K562 (cell line): ENCODE data around the gene MAP4K5. TPM values are rescaled to one million over a fixed set of nuclear protein-coding genes. Genes with fewer than 3 reads are reported as not detected.

Experiments
- ATAC-seq: fragments of 200-7000 bp; cut with Tn5 transposase; 3 replicates; pipeline ENCODE4 v1.9.1; 2020; ENCODE audit warnings: moderate library complexity
- BruUV-seq: library from RNA; stranded (reverse); fragments of 400-500 nt; replicated peaks from 2 replicates; lab custom pipeline; 2021; lab: Mats Ljungman, UMichigan
- CTCF ChIA-PET: fragments of 300-600 bp; formaldehyde crosslinking; extraction: SDS; loops from one replicate; lab custom pipeline; 2021; ENCODE audit warnings: low intra/inter-chr PET ratio; lab: Yijun Ruan, JAX
- POLR2A ChIA-PET: fragments of 300-600, 350-650 bp; sonication (Branson Sonifier 250); formaldehyde crosslinking; extraction: SDS; loops from one replicate; lab custom pipeline; 2021; ENCODE audit warnings: antibody characterized with exemption, inconsistent platforms; lab: Yijun Ruan, JAX
- DNase-seq, 4 experiments: peaks; one replicate each; pipeline versions ENCODE4 v3.0.0 to v3.0.0-alpha.2; 2011 to 2018; ENCODE audit warnings: low spot score in 3 of 4, mixed read lengths in 3 of 4; ENCODE audit errors: extremely low read depth in 1 of 4
- FAIRE-seq: peaks from 2 replicates; lab custom pipeline; 2011; peaks lifted over from hg19 to GRCh38; lab: Jason Lieb, UNC
- H2AFZ ChIP-seq: 2 replicates; pipeline ENCODE4 v1.6.0; 2011; ENCODE audit warnings: low read depth, low read length, control low read depth, inconsistent platforms
- H3K27ac ChIP-seq: fragments of 200-600 bp; 3 replicates; pipeline ENCODE4 v1.8.0; 2011; ENCODE audit warnings: low read depth, mild to moderate bottlenecking, control low read depth, inconsistent platforms, low read length, moderate library complexity, mixed read lengths; ENCODE audit errors: extremely low read depth
- H3K27me3 ChIP-seq, 2 experiments: fragments of 300-600 bp in 1 of 2; 2 replicates in 1 of 2; 3 replicates in 1 of 2; pipeline versions ENCODE4 v1.6.0 to v1.8.0; 2011; ENCODE audit warnings: inconsistent platforms in 2 of 2, low read length in 2 of 2, mild to moderate bottlenecking in 1 of 2, mixed read lengths in 1 of 2, moderate library complexity in 1 of 2; ENCODE audit not compliant: control insufficient read depth in 2 of 2, insufficient read depth in 2 of 2
- H3K36me3 ChIP-seq: fragments of 300-600 bp; 3 replicates; pipeline ENCODE4 v1.8.0; 2011; ENCODE audit warnings: mild to moderate bottlenecking, low read length, inconsistent platforms; ENCODE audit not compliant: control insufficient read depth, insufficient read depth
- H3K4me1 ChIP-seq, 2 experiments: fragments of 200-600 bp in 1 of 2; replicated peaks in 1 of 2; 2 replicates in 1 of 2; 3 replicates in 1 of 2; pipeline versions ENCODE4 v1.5.1 to v1.8.0; 2011; ENCODE audit warnings: inconsistent platforms in 2 of 2, low read length in 2 of 2, mild to moderate bottlenecking in 1 of 2, mixed read lengths in 1 of 2, moderate library complexity in 1 of 2; ENCODE audit not compliant: control insufficient read depth in 2 of 2, insufficient read depth in 2 of 2
- H3K4me2 ChIP-seq: 2 replicates; pipeline ENCODE4 v1.6.1; 2011; ENCODE audit warnings: low read length, control low read depth, inconsistent platforms, mixed read lengths; ENCODE audit not compliant: insufficient read depth
- H3K4me3 ChIP-seq: fragments of 200-600 bp; sonication (generic), shearing (Covaris generic); 2 replicates; pipeline ENCODE4 v1.5.1; 2016; ENCODE audit warnings: control low read depth, inconsistent platforms
- H3K79me2 ChIP-seq: fragments of 200-600 bp; 3 replicates; pipeline ENCODE4 v1.8.0; 2011; ENCODE audit warnings: low read length, inconsistent platforms; ENCODE audit not compliant: control insufficient read depth, insufficient read depth
- H3K9ac ChIP-seq, 2 experiments: 2 replicates each; pipeline versions ENCODE4 v1.6.0 to v1.6.1; 2011; ENCODE audit warnings: low read depth in 2 of 2, low read length in 2 of 2, control low read depth in 1 of 2, inconsistent platforms in 1 of 2, mild to moderate bottlenecking in 1 of 2, mixed read lengths in 1 of 2; ENCODE audit not compliant: insufficient read depth in 1 of 2
- H3K9me1 ChIP-seq: one replicate; pipeline ENCODE4 v1.6.0; 2011; ENCODE audit warnings: inconsistent platforms, mild to moderate bottlenecking, low read length, moderate library complexity; ENCODE audit not compliant: control insufficient read depth, insufficient read depth
- H3K9me3 ChIP-seq: replicated peaks from 2 replicates; pipeline ENCODE4 v1.5.1; 2011; ENCODE audit warnings: low read depth, low read length, inconsistent platforms; ENCODE audit not compliant: control insufficient read depth, insufficient read depth
- H4K20me1 ChIP-seq: replicated peaks from 2 replicates; pipeline ENCODE4 v1.6.1; 2011; ENCODE audit warnings: low read length, inconsistent platforms, mixed read lengths; ENCODE audit not compliant: control insufficient read depth, insufficient read depth
- ETV5 ChIP-seq: sonication (generic); formaldehyde crosslinking; IDR thresholded peaks from 2 replicates; pipeline ENCODE4 v1.4.0; 2020; ENCODE audit warnings: low read depth, mild to moderate bottlenecking, missing genetic modification reagents
- GATAD2B ChIP-seq: fragments of 450-650 bp; IDR thresholded peaks from 2 replicates; pipeline ENCODE4 v1.6.1; 2017; ENCODE audit warnings: mild to moderate bottlenecking, borderline replicate concordance
- IFI16 ChIP-seq: fragments of 250-450 bp; sonication (Bioruptor Pico); IDR thresholded peaks from 2 replicates; pipeline ENCODE4 v2.1.2; 2022; ENCODE audit warnings: mild to moderate bottlenecking, inconsistent platforms
- JUNB ChIP-seq: fragments of 450-650 bp; formaldehyde crosslinking; conservative IDR thresholded peaks from 2 replicates; pipeline ENCODE4 v1.4.0; 2020; ENCODE audit warnings: mild to moderate bottlenecking
- NCOR1 ChIP-seq: fragments of 450-650 bp; IDR thresholded peaks from 2 replicates; pipeline ENCODE4 v1.6.1; 2016; ENCODE audit warnings: mild to moderate bottlenecking, moderate library complexity
- NFATC3 ChIP-seq: fragments of 450-650 bp; IDR thresholded peaks from 2 replicates; pipeline ENCODE4 v1.6.1; 2017; ENCODE audit warnings: mild to moderate bottlenecking
- NR3C1 ChIP-seq: sonication (generic); formaldehyde crosslinking; IDR thresholded peaks from 2 replicates; pipeline ENCODE4 v1.8.1; 2022; ENCODE audit warnings: missing genetic modification reagents
- POLR2H ChIP-seq: IDR thresholded peaks from 2 replicates; pipeline ENCODE4 v1.6.1; 2016; ENCODE audit warnings: missing genetic modification characterization, low read depth, mild to moderate bottlenecking, control low read depth, missing compliant biosample characterization, moderate library complexity
- POLR3G ChIP-seq: IDR thresholded peaks from 2 replicates; pipeline ENCODE4 v1.6.1; 2011; ENCODE audit not compliant: insufficient read length, insufficient replicate concordance; ENCODE audit errors: extremely low read depth
- RBM34 ChIP-seq: fragments of 200-400 bp; formaldehyde crosslinking; IDR thresholded peaks from 2 replicates; pipeline ENCODE4 v1.6.1; 2018; ENCODE audit warnings: low read length, borderline replicate concordance; ENCODE audit not compliant: insufficient read depth
- RNF2 ChIP-seq: sonication (generic); IDR thresholded peaks from 2 replicates; pipeline ENCODE4 v1.6.1; 2016
- SP1 ChIP-seq: sonication (generic); formaldehyde crosslinking; IDR thresholded peaks from 2 replicates; pipeline ENCODE4 v1.8.1; 2022; ENCODE audit warnings: mild to moderate bottlenecking, missing genetic modification reagents
- SUPT5H ChIP-seq: fragments of 450-650 bp; IDR thresholded peaks from 2 replicates; pipeline ENCODE4 v1.6.1; 2016
- ZBTB17 ChIP-seq: fragments of 450-650 bp; formaldehyde crosslinking; IDR thresholded peaks from 2 replicates; pipeline ENCODE4 v1.4.0; 2020; ENCODE audit warnings: mild to moderate bottlenecking
- ZBTB7A ChIP-seq: IDR thresholded peaks from 2 replicates; pipeline ENCODE4 v1.6.1; 2011; ENCODE audit warnings: low read depth, mild to moderate bottlenecking, low read length, moderate library complexity, borderline replicate concordance; ENCODE audit not compliant: control insufficient read depth
- ZFP1 ChIP-seq: fragments of 450-650 bp; formaldehyde crosslinking; IDR thresholded peaks from 2 replicates; pipeline ENCODE4 v1.4.0; 2020; ENCODE audit warnings: mild to moderate bottlenecking, mixed read lengths
- WGBS: fragments of 100-300 bp; shearing (Covaris generic); methylation state at CpG from one replicate; pipeline ENCODE4 v1.1.6; 2016; ENCODE audit warnings: low coverage, mixed read lengths; ENCODE audit not compliant: insufficient coverage; ENCODE audit errors: missing lambda C conversion rate; 5-methylcytosine and 5-hydroxymethylcytosine counted together
- in situ Hi-C: fragments of 300-500 bp; cut with MboI; formaldehyde crosslinking; loops from 4 replicates; pipeline ENCODE4 v1.15.0; 2018; ENCODE audit warnings: inconsistent platforms, mixed read lengths
- intact Hi-C: fragments of 100-400 bp; cut with micrococcal nuclease; formaldehyde crosslinking; loops from 2 replicates; pipeline ENCODE4 v1.14.2; 2022
- polyA plus RNA-seq, 8 experiments: library from polyadenylated mRNA; depleted of rRNA in 4 of 8; stranded (reverse) in 5 of 8; unstranded in 3 of 8; fragments of >200 nt; fragmentation: Nextera tagmentation in 2 of 8; fragmentation: Illumina TruSeq in 1 of 8; extraction: Ambion mirVana in 2 of 8; extraction: Trizol in 1 of 8; gene quantifications; 2 replicates each; pipeline versions ENCODE4 v1.2.1 to v1.2.3, GENCODE V29; 2011 to 2014; ENCODE audit warnings: inconsistent platforms in 1 of 8, missing spikeins in 1 of 8
- total RNA-seq, 7 experiments: library from RNA; depleted of rRNA in 6 of 7; stranded (reverse); fragments of >200 nt in 6 of 7; fragmentation: Illumina TruSeq in 2 of 7; extraction: Trizol in 2 of 7; gene quantifications; 2 replicates each; pipeline versions ENCODE4 v1.2.1 to v1.2.3, GENCODE V29; 2011 to 2021; ENCODE audit warnings: low replicate concordance in 1 of 7
- TF ChIP-seq, protein P1 (sequence below): fragments of 250-450 bp; sonication (Bioruptor Pico); IDR thresholded peaks from 2 replicates; pipeline ENCODE4 v1.8.0; 2021; ENCODE audit warnings: borderline replicate concordance, mild to moderate bottlenecking, moderate library complexity; ENCODE audit not compliant: poor library complexity, severe bottlenecking

MAP4K5 gene
- total and polyA plus RNA-seq, 9 of the 15 experiments (the other 6 are each of a cell fraction or from before 2014, with no cell fraction given), result 5.9 to 29.4 (median 18.0) TPM

DNA sequence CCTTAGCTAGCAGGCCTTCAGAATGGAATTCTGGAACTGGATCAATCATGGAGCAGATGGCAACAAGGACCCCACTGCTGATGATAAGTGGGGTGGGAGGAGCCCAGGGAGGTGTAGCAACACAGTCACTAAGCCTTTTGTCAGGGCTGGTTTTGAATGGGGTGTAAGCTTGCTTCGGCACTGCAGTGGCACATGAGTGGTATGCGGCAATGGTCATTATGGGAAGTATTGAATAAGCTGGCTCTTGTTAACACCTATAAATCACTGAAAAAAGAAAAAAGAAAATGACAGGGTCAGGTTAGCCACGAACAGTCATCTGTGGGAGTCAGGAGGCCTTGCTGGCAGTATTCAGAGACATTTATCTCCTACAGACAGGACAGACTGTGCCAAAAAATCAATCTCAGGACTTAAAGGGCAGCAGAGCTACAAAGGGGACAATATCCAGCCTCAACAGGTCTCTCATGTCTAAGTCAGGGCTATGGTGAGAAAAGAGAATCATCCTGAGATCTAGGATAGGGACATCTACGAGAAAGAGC lies 154.8 kb downstream of the MAP4K5 start:
- no peak overlapping the region for H3K4me2 ChIP-seq
- CTCF ChIA-PET, result no interaction called here
- no peak overlapping the region for H3K27ac ChIP-seq
- H3K9ac ChIP-seq, result no peak overlapping the region
- no peak for TF ChIP-seq POLR3G
- H3K4me1 ChIP-seq, result no peaks in the 10 kb centered on the region
- FAIRE-seq (no peak), DNase-seq (no peak), ATAC-seq (no peak)
- H3K27me3 ChIP-seq, result no peaks in the 10 kb centered on the region
- H3K4me3 ChIP-seq, result no peak overlapping the region
- WGBS, result 49% methylated on average over 4 of the region's 4 CpGs
- no peak overlapping the region for H2AFZ ChIP-seq
- POLR2A ChIA-PET, result interaction anchor here (0.7 to 1.3 kb wide), 2 partner anchors 12 to 16 kb away, joined by 3 to 4 read pairs; no protein-coding TSS in a partner anchor
- in situ Hi-C loops (no loop called here), intact Hi-C loops (no loop called here)
- no peaks in the 10 kb centered on the region for H3K9me3 ChIP-seq
- 0 out of 2 replicates have a peak, but pooled peaks cover 3% of the 10 kb centered on the region for H4K20me1 ChIP-seq
- no peaks in the 10 kb centered on the region for H3K79me2 ChIP-seq
- BruUV-seq, result no TSS peak
- no peaks in the 10 kb centered on the region for H3K9me1 ChIP-seq
- peaks cover 8% of the 10 kb centered on the region; the same call in 1 of the 3 replicates for H3K36me3 ChIP-seq

DNA sequence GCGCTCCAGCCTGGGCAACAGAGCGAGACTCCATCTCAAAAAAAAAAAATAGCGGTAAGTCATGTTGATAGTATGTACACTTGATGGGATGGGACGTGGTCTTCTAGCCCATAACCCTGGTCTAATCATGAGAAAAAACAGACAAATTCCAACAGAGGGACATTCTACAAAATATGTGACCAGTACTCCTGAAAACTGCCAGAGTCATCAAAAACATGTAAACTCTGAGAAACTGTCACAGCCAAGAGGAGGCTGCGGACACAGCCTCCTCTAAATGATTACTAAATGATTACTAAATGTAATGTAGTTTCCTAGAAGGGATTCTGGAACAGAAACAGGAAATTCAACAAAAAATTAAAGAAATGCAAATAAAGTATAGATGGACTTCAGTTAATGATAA lies 156.6 kb downstream of the MAP4K5 start:
- Histone ChIP-seq H3K27ac (no peak overlapping the region), H3K9me3 (no peaks in the 10 kb centered on the region), H4K20me1 (0 out of 2 replicates have a peak, but pooled peaks cover 3% of the 10 kb centered on the region), H3K27me3 (no peaks in the 10 kb centered on the region), H3K4me2 (no peak overlapping the region), H3K4me1 (0 out of 5 replicates have a peak, but pooled peaks cover 0 to 4% of the 10 kb centered on the region in 2 experiments), H2AFZ (no peak overlapping the region), H3K9ac (no peak overlapping the region), H3K79me2 (no peaks in the 10 kb centered on the region), H3K4me3 (no peak overlapping the region), H3K9me1 (no peaks in the 10 kb centered on the region), H3K36me3 (peaks cover 2% of the 10 kb centered on the region; the same call in 1 of the 3 replicates)
- 100% methylated on average over 2 of the region's 5 CpGs for WGBS
- intact Hi-C loops, result no loop called here
- in situ Hi-C loops, result no loop called here
- DNase-seq (no peak), FAIRE-seq (no peak), ATAC-seq (no peak)
- POLR2A ChIA-PET, result no interaction called here
- no TSS peak for BruUV-seq
- CTCF ChIA-PET, result no interaction called here
- TF ChIP-seq RBM34 (no peak), ZBTB17 (CRISPR knock-in tag) (no peak), ZFP1 (CRISPR knock-in tag) (no peak), GATAD2B (no peak), ETV5 (CRISPR knock-in tag) (no peak), SUPT5H (no peak), ZBTB7A (no peak), IFI16 (CRISPR knock-in tag) (no peak), NFATC3 (no peak), JUNB (no peak), RNF2 (no peak), SP1 (CRISPR knock-in tag) (no peak), POLR2H (tag) (no peak), NCOR1 (no peak), NR3C1 (CRISPR knock-in tag) (no peak)
- TF ChIP-seq, protein P1, sequence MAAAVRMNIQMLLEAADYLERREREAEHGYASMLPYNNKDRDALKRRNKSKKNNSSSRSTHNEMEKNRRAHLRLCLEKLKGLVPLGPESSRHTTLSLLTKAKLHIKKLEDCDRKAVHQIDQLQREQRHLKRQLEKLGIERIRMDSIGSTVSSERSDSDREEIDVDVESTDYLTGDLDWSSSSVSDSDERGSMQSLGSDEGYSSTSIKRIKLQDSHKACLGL (CRISPR knock-in tag), result no peak
